NT2/D1 (cell line): Measurements from ENCODE around the gene OR5H2.

ENCODE experiments used
- DNase-seq: peaks from one replicate; pipeline ENCODE4 v3.0.0-alpha.2; 2011; ENCODE audit warnings: low read depth, low spot score
- H3K27me3 ChIP-seq: 2 replicates; pipeline ENCODE4 v1.6.0; 2011; ENCODE audit warnings: mild to moderate bottlenecking; ENCODE audit not compliant: insufficient read length, insufficient read depth
- H3K36me3 ChIP-seq: 2 replicates; pipeline ENCODE4 v1.6.1; 2011; ENCODE audit warnings: mild to moderate bottlenecking, low read length, mixed read lengths; ENCODE audit not compliant: insufficient read depth, insufficient read length
- H3K4me1 ChIP-seq: 2 replicates; pipeline ENCODE4 v1.5.1; 2011; ENCODE audit not compliant: insufficient read depth, insufficient read length
- H3K4me3 ChIP-seq: 2 replicates; pipeline ENCODE4 v1.5.1; 2011; ENCODE audit warnings: low read depth; ENCODE audit not compliant: insufficient read length
- H3K9ac ChIP-seq: 2 replicates; pipeline ENCODE4 v1.6.0; 2011; ENCODE audit warnings: low read depth; ENCODE audit not compliant: insufficient read length
- H3K9me3 ChIP-seq: 2 replicates; pipeline ENCODE4 v1.5.1; 2011; ENCODE audit warnings: mild to moderate bottlenecking, low read length; ENCODE audit not compliant: insufficient read depth
- SUZ12 ChIP-seq: IDR thresholded peaks from 2 replicates; pipeline ENCODE4 v1.6.1; 2011; ENCODE audit not compliant: insufficient read length, insufficient read depth; ENCODE audit errors: extremely low read depth
- YY1 ChIP-seq: IDR thresholded peaks from 2 replicates; pipeline ENCODE4 v1.6.1; 2011; ENCODE audit not compliant: insufficient read length, insufficient read depth
- ZNF274 ChIP-seq: IDR thresholded peaks from 2 replicates; pipeline ENCODE4 v1.6.1; 2011; ENCODE audit warnings: mild to moderate bottlenecking, low read depth, low read length

Gene OR5H2

GRCh38 chr3:98262046-98262445 lies 20.3 kb upstream of the OR5H2 start:
- no peaks in the 10 kb centered on the region for H3K4me1 ChIP-seq
- H3K9ac ChIP-seq, result no peak overlapping the region
- H3K36me3 ChIP-seq, result no peaks in the 10 kb centered on the region
- no peak for DNase-seq
- no peak overlapping the region for H3K4me3 ChIP-seq
- H3K27me3 ChIP-seq, result no peaks in the 10 kb centered on the region
- TF ChIP-seq SUZ12, result no peak
- TF ChIP-seq YY1, result no peak
- no peak for TF ChIP-seq ZNF274
- H3K9me3 ChIP-seq, result peaks cover under 1% of the 10 kb centered on the region; the same call in 1 of the 2 replicates

GRCh38 chr3:98263944-98264343 lies 18.4 kb upstream of the OR5H2 start, which contains the start of gene OR5H6:
Gene OR5H6 (plus strand): TSS chr3:98264244. CDS start chr3:98264333, 89 bp downstream.
- Histone ChIP-seq H3K27me3 (no peaks in the 10 kb centered on the region), H3K9ac (no peak within 1 kb of the TSS), H3K9me3 (no peaks in the 10 kb centered on the region), H3K4me3 (no peak within 1 kb of the TSS), H3K36me3 (no peaks in the 10 kb centered on the region), H3K4me1 (no peaks in the 10 kb centered on the region)
- no peak for DNase-seq
- TF ChIP-seq SUZ12, result no peak
- TF ChIP-seq ZNF274, result no peak
- TF ChIP-seq YY1, result no peak

GRCh38 chr3:98269846-98270245 lies 12.5 kb upstream of the OR5H2 start:
- Histone ChIP-seq H3K4me1 (no peaks in the 10 kb centered on the region), H3K27me3 (no peaks in the 10 kb centered on the region)
- no peak for TF ChIP-seq YY1
- TF ChIP-seq SUZ12, result no peak
- TF ChIP-seq ZNF274, result no peak

GRCh38 chr3:98272126-98272525 lies 10.2 kb upstream of the OR5H2 start:
- TF ChIP-seq ZNF274 (no peak), YY1 (no peak), SUZ12 (no peak)
- Histone ChIP-seq H3K9me3 (peaks cover 14% of the 10 kb centered on the region; the same call in 1 of the 2 replicates), H3K4me1 (no peaks in the 10 kb centered on the region), H3K9ac (no peak overlapping the region), H3K4me3 (no peak overlapping the region), H3K27me3 (no peaks in the 10 kb centered on the region), H3K36me3 (no peaks in the 10 kb centered on the region)
- DNase-seq, result no peak

More at GRCh38 chr3:98269846-98270245, 12.5 kb upstream of the OR5H2 start:
- Histone ChIP-seq H3K9ac (no peak overlapping the region), H3K36me3 (no peaks in the 10 kb centered on the region), H3K9me3 (peaks cover 10% of the 10 kb centered on the region; the same call in 1 of the 2 replicates), H3K4me3 (no peak overlapping the region)
- no peak for DNase-seq

GRCh38 chr3:98274914-98275313 lies 7.4 kb upstream of the OR5H2 start:
- Histone ChIP-seq H3K9me3 (peaks cover 14% of the 10 kb centered on the region; the same call in 1 of the 2 replicates), H3K27me3 (no peaks in the 10 kb centered on the region), H3K4me3 (no peak overlapping the region), H3K9ac (no peak overlapping the region), H3K4me1 (no peaks in the 10 kb centered on the region), H3K36me3 (no peaks in the 10 kb centered on the region)
- TF ChIP-seq YY1, result no peak
- TF ChIP-seq ZNF274, result no peak
- TF ChIP-seq SUZ12, result no peak
- no peak for DNase-seq

GRCh38 chr3:98290916-98291315 lies 8.6 kb downstream of the OR5H2 start:
- no peaks in the 10 kb centered on the region for H3K36me3 ChIP-seq
- TF ChIP-seq SUZ12 (no peak), YY1 (no peak), ZNF274 (no peak)
- H3K4me1 ChIP-seq, result no peaks in the 10 kb centered on the region
- H3K9ac ChIP-seq, result no peak overlapping the region
- no peak overlapping the region for H3K4me3 ChIP-seq
- no peak for DNase-seq
- H3K9me3 ChIP-seq, result no peaks in the 10 kb centered on the region
- no peaks in the 10 kb centered on the region for H3K27me3 ChIP-seq

- H3K36me3 ChIP-seq, result no peaks in the 10 kb centered on the region
- no peak overlapping the region for H3K4me3 ChIP-seq
- TF ChIP-seq YY1, result no peak
- no peak for TF ChIP-seq SUZ12
- TF ChIP-seq ZNF274, result no peak
- no peaks in the 10 kb centered on the region for H3K27me3 ChIP-seq
- peaks cover 3% of the 10 kb centered on the region for H3K4me1 ChIP-seq
- no peak for DNase-seq
- H3K9me3 ChIP-seq, result no peaks in the 10 kb centered on the region
- no peak overlapping the region for H3K9ac ChIP-seq
These were observed 9.1 kb downstream of the OR5H2 start for GRCh38 chr3:98291332-98291957.
